HCEC 1CT (cell line): ENCODE results near the gene ANKRD23.

Source experiments
- DNase-seq: peaks from one replicate; pipeline ENCODE4 v3.0.0-alpha.2; 2017

Gene ANKRD23

DNA sequence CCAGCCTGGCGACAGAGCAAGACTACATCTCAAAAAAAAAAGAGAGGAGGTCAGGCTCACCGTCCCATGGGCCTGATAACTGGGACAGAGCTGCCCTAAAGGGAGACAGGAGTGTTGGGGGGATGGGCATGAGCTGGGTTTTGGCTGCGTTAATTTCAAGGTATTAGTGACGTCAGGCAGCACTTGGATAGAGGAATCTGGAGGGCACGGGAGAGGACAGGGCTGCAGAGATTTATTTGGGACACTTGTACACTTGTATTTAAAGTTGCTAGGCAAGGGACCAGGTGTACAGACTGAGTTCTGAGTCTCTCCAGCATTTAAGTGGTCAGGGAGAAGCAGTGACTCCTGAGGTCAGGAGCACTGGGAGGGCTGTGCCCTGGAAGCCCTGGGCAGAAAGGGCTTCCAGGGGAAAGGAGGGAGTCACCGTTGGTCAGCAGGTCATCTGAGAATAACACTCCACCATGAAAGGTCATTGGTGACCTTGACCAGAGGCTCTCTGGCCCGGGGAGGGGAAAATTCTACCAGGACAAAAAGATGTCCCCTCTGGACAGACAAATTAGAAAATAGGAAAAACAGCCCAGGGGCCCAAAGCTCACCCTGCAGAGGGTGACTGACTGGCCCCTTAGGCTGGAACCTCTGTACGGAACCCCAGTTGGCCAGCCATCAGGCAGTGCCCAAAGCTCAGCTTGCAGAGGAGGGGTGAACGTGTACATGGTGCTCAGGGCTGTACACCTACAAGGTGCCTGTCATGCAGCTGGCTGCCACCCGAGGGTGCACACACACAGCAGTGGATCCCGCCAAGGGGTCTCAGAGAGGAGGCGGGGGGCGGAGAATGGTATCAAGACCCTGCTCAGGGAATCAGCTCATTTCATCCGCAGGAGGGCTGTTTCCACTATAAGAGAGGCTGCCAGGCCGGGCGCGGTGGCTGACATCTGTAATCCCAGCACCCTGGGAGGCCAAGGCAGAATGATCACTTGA is 50.8 kb downstream of the ANKRD23 start:
- no peak for DNase-seq

DNA sequence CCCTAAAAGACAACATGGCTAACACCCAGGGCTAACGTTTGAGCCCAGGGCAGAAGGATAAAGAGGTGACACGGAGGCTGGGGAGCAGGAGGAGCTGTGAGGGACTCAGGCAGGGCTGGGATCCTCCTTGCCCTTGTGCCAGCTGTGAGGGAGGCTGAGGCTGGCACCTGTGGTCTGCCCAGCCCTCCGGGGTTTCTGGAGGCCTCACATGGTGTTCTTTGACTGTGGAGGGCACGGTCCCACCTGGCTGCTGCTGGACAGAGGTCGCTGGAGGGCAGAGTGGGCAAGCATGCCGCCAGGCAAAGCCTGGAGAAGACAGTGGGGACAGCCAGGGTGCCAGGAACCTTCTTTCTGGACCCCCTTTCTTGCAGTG is 54.6 kb downstream of the ANKRD23 start:
- DNase-seq: no peak

DNA sequence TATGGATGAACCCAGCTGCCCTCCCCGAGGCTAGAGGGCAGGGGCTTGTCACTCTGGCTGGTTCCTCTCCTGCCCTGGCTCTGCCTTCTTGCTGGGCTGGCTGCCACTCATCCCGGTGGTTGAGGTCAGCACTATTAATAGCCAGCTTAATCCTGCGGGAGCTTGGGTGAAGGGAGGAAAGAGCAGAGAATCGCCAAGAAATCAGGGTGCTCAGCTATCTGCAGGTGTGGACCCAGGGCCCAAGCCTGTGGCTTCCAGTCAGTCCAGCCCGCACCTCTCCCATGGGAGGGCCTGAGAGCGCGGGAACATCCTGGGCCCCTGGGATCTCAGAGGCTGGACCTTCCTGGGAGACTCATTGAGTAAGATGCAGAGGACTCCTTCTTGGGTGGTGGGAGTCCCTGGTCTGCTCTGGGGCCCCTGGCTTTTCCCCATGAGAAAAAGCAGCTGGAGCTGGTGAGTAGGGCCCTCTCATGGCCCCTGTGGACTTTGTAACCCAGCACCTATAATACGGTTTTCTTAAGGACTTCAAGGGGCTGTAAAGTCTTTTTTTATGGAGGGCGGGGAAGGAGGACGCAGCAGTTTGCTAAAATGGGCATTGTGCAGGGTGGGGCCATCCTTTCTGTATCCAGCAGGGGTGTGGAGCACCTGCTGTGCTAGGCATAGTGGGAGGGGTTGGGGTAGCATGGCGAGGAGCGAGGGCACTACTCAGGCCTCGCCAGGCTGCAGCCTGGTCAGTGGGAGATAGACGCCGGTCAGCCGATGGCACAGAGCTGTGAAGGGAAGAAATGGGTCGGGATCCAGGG is 55.2 kb downstream of the ANKRD23 start:
- DNase-seq: no peak
